NCI-H345 treated with DMSO at 0.1 percent for 48 hours (cell line): ENCODE data around the gene FLACC1.

Experiments used
- DNase-seq: peaks from one replicate; lab custom pipeline; 2025; ENCODE audit not compliant: unreplicated experiment; lab: John Stamatoyannopoulos, UW

FLACC1 gene

DNA sequence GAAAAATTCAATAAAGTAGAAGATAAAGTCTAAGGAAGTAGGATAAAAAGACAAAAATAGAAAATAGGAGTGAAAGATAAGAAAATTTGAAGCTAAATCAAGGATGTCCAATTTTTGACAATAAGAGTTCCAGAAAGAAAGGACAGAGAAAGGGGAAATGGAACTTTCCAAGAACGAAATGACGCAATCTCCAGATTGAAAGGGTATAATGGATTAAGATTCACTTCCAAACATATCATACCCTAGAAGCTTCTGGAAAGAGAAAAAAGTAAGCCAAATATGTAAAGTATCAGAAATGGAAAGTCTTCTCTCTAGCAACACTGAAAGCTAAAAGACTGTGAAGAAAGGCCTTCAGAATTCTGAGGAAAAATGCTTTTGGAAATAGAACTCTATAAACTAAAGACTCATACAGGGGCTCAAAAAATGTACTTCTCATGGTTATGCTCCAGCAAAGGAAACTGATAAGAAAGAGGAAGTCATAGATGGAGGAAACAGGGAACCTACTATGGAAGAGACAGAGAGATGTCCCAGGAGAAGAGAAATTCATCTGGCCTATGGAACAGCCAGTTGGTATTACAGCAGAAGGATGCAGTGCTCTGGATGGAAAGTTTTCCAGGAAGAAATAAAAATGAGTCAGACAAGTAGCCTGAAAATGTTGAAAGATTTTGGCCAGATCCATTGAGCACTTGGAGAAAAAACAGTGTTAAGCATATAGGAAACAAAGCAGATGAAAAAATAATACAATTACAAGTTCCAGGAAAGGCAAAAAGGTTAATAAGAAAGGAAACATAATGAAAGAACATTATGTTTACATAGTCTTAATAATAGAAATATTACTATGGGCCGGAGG, 76.7 kb downstream of the FLACC1 start:
- no peak for DNase-seq

DNA sequence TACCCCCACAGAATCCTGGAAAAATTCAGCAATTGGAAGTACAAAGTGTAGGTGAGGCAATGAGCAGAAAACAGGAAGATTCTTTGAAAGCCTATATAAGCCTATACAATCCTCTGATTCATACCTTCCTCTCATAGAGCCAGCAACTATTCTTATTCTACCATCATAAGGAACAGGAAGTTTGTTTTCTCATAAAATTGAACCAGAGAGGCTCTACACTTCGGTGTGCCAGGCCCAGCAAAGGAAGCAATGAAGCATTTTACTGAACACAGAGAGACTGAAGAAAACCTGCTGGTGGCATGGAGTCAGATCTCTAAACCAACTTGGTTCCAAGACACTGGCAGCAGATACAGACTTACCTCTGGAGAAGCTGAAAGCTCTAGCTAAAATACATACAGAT, 78.1 kb downstream of the FLACC1 start:
- no peak for DNase-seq

DNA sequence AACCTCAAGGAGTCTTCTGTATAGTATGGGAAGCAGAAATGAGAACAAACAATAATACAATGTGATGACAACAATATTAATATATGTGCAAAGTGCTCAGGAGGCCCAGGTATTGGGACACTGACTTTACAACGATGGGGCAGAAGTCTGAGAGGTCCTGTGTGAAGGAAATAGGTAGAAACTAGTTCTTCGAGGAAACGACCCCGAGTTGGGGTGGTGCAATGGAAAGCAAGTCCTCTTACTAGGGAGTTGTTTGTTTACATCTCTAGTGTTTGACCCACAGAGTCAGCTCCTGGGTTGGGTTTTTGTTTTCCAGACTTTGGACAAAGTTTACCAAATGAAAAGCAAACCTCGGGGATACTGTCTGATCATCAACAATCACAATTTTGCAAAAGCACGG, 80.6 kb downstream of the FLACC1 start:
- DNase-seq: no peak

DNA sequence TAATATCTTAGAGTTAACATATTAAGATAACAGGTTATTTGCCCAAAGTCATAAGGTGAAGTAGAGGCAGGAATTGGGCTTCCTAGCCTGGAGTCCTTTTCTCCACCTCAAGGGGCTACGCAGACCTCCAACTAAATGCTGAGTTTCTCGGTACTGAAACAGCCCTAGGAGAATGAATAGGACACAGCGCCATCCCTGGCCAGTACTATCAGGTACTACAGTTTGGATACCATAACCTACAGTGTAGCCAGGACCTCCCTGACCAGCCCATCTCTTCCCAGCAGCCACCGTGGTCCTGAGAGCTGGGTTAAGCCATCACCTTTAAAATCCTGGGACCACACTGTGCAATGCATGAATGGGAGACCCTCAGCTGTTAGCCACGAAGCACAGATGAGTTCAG, 81.2 kb downstream of the FLACC1 start:
- DNase-seq: no peak

DNA sequence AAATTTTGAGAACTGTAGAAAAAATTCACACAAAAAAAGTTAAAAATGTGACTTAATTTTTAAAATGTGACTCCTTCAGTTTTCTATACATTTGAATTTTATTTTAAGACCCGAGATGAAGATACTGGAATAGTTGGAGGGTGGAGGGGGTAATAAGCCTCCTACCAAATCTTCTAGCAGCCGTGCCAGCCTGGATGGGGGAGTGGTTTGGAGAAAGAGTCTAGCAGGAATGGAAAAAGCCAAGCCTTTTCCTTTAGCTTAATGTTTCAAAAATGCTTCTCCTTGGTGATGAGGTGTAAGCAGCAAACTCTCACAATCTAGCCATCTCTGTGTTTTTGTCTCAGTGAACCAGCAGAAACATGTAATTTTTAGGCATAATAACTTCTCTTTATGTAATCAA, 82.1 kb downstream of the FLACC1 start:
- no peak for DNase-seq

DNA sequence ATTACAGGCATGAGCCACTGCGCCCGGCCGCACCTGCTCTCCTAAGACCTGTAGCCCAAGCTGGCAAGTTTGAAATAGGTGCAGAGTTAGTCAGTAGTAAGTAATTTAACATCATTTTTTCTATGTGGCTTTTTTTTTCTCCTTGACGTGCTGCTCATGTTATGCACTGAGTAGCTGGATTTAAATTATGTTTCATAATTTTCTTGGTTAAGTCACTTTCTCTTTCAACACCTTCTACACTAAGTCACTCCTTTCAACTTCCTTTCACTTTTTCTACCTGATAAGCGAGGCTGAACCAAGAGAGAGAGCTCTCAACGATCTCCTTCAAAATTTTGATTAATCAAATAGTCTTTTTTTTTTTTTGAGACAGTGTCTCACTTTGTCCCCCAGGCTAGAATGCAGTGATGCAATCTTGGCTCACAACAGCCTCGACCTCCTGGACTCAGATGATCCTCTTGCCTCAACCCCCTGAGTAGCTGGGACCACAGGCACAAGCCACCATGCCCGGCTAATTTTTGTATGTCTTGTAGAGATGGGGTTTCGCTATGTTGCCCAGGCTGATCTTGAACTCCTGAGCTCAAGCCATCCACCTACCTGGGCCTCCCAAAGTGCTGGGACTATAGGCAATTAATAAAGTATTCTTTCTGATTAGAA, 83.7 kb downstream of the FLACC1 start:
- DNase-seq: no peak

DNA sequence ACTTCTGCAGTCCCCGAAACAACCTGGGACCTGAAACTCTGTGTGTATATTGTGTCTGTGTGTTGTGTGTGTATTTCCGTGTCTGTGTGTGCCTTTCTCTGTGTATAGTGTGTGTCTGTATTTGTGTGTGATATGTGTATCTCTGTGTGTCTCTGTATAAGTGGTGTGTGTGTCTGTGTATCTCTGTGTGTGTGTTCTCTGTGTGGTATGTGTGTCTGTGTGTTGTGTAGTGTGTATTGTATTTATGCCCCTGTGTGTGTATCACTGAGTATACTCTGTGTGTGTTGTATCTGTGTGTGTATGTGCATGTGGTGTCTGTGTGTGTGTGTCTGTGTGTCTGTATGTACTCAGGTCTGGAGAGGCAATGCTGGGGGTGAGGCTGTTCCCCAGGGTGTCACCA, 85.2 kb downstream of the FLACC1 start:
- no peak for DNase-seq

DNA sequence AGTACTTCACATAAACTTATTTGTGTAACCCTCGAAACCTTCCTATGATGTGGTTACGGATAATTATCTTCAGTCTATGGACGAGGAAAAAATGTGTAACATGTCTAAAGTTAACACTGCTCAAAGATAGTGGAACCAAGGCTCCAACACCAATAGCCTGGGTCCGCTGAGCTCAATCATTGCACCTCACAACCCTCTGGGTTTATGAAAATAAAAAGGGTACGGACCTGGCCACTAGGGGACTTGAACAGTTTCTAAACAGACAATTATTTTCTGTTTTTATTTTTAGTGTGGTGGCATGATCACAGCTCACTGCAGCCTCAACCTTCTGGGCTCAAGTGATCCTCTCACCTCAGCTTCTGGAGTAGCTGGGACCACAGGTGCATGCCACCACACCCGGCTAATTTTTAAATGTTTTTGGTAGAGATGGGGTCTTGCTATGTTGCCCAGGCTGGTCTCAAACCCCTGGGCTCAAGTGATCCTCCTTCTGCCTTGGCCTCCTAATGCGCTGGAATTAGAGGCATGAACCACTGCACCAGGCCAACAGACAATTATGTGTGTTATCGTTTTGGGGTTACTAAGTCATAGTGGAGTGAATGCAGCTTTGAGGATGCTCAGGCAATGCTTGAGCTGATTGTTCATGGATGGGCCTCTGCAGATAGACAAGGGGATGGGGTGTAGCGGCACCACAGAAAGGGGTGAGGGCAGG, 86.7 kb downstream of the FLACC1 start:
- no peak for DNase-seq

DNA sequence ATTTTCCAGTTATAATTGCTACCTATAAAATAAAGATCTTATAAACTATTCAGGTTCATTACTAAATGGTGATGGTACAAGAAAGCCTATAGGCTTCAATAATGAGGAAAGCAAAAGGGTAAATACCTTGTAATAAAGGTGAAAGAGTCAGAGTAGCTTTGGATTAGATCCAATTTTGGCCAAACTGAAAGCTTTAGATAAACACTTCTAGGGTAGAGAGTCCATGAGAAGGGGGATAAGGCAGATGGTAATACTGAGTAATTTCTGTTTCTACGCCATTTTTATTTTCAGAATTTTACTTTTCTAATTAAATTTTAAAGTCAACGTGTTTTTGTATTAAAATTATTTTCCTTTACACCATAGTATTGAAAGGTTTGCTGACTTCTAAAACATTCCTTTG, 87.4 kb downstream of the FLACC1 start:
- no peak for DNase-seq

DNA sequence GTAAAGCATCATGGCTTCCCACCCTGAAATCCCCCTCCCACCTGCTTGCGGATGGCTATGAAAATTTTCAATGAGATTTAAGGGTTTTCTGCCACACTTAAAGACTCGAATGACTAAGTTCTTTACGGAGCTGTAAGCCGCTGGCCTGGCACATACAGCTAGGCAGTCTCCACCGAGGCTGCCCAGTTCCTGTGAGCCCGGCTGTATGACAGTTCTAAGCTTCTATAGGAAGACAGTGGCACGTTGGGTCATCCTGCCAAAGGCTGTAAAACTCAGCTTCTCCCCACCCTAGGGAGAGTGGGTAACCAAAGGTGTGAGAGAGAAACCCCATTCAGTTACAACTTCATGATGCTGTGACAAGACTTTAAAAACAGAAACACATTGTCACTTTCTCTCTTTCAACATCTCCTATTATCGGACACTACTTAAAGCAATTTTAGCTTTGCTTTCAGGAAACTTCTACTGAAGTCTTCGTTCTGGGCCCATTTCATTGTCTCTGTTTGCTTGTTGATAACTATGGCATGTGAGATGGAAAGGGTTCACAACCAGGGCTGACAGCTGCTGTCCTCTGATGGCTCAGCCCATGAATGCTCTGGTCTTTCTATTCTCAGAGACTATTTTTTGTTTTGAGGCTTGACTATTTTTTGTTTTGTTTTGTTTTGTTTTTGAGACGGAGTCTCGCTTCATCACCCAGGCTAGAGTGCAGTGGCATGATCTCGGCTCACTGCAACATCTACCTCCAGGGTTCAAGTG, 89.7 kb downstream of the FLACC1 start:
- no peak for DNase-seq

DNA sequence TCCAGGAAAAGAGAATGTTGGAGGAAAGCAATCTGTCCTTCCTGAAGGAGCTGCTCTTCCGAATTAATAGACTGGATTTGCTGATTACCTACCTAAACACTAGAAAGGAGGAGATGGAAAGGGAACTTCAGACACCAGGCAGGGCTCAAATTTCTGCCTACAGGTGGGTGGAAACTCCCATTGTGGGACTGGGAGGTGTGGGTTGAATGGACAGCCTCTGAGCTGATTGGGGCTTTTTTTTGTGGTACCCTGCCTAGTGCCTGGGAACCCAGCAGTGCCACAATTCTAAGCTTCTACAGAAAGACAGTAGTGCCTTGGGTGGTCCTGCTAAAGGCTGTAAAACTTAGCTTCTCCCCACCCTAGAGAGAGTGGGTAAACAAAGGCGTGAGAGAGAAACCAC, 90.5 kb downstream of the FLACC1 start:
- DNase-seq: no peak

DNA sequence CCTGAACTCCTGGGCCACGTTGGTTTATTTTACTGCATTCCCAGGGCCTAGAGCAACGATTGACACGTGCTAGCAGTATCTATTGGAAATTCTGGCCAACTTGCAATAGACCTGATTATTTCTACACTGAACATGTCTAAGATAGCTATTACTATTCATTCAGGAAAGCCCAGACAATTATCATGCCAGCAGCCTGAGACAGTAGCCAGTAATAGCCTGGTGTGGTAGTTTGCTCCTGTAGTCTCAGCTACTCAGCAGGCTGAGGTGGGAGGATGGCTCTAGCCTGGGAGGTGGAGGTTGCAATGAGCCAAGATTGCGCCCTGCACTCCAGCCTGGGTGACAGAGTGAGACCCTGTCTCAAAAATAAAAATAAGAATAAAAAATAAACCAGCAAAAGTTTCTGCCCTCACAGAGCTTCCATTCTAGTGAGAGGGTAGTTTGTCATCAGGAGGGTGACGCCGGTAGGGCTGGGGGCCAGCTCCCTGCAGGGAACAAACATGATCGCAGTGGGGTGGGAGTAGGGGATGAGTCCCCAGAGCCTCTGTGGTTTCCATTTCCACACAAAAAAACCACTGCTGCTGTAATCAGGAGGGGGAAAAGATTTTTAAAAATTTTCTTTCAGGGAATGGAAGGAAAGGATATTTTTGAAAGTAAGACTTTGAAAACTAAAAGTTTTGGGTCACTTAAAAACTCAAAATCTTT, 92.5 kb downstream of the FLACC1 start:
- DNase-seq: no peak

DNA sequence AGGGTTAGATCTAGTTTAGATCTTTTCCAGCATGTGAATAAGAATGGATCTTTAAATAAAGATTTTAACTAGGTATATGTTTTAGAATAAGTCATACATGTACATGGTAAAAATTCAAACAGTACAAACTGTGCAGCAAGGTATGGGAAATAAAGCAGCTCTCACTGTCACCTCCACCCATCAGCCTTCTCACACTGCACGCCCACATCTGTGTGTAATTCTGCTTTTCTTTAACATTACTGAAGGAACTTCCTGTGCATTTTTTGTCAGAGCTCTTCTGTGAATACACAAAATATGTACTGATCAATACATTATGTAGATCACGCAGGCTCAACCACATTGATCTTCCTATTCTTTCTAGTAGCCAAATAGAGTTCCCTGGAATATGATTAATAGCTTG, 93.4 kb downstream of the FLACC1 start:
- DNase-seq: no peak

DNA sequence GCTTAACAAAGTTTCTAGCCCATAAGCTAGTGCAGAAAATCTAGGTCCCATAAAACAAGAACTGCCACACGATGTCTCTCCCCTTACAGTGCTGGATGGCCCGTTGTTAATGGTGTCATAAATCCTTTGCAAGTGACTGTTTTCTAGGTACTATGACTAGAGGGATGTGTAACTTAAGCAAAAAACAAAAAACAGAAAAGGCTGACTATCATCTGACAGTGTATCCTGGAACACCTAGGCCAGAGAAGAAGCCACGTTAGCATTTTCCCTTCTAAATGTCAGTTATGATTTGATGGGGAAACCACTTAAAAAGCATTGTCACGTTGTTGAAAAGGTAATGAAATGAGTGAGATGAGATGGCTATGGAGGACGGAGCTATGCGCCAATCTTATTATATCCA, 94.4 kb downstream of the FLACC1 start:
- no peak for DNase-seq

DNA sequence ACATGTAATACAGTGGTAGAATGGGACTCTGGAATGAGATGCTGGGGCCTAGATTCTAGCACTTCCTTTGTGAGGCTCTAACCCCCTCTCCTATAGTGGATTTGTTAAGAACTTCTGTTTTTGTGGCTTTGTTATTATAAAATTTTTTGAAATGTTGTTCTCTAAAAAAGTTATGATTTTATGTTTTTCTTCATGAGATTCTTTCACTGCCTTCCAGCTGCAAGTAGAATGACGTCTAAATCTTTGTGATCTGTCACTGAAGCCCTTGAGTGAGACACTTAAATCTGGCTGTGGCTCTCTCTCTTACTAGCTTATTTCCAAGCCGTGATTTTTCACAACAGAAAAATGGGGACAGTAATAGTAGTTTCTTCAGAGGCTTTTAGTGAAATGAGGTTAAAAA, 95.2 kb downstream of the FLACC1 start:
- no peak for DNase-seq

DNA sequence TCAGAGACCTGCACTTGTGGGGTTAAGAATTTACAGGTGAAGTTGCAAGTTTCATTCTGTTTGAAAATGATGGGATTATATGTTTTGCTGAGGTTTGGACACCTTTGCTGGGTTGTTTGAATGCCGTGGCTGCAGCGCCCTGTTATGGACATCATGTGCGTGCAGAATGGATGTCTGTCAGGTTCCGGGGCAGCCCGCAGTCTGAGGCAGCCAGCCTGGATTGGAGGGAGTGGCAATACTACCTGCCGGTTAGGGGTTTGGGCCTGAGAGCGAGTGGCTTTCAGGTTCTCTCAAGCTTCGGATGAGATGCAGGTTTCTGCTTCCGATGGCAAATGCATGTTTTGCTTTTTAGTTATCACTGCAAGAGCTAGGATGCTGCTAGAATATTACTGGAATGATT, 95.7 kb downstream of the FLACC1 start:
- no peak for DNase-seq

DNA sequence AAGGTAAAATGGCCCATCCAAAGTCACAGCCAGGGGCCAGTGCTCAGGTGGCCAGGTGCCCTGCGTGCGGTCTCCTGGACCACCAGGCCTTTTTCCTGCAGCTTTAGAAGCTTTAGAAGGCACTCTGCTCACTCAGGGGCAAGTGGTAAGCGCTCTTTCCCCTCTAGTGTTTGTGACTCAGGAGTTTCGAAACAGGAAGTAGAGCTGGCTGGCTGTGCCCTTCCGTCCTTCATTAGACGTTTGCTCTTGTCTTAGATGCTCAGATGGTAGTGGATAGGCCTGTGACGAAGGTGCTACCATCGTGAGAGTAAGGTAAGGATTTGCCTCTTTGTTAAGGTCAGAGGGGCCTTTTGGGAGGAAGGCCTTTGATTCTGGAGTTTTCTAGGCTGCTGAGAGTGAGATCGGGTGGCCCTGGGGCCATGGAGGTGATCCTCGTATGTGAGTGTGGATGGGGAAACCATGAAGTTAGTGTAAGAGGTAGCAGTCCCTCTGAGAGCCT, 96.8 kb downstream of the FLACC1 start, which contains the start of gene CASP8:
TSS of gene CASP8 (plus strand) at position 235 of the 499 bp plus-strand sequence. CDS start 5,951 bp downstream, outside the sequence.
- no peak for DNase-seq

DNA sequence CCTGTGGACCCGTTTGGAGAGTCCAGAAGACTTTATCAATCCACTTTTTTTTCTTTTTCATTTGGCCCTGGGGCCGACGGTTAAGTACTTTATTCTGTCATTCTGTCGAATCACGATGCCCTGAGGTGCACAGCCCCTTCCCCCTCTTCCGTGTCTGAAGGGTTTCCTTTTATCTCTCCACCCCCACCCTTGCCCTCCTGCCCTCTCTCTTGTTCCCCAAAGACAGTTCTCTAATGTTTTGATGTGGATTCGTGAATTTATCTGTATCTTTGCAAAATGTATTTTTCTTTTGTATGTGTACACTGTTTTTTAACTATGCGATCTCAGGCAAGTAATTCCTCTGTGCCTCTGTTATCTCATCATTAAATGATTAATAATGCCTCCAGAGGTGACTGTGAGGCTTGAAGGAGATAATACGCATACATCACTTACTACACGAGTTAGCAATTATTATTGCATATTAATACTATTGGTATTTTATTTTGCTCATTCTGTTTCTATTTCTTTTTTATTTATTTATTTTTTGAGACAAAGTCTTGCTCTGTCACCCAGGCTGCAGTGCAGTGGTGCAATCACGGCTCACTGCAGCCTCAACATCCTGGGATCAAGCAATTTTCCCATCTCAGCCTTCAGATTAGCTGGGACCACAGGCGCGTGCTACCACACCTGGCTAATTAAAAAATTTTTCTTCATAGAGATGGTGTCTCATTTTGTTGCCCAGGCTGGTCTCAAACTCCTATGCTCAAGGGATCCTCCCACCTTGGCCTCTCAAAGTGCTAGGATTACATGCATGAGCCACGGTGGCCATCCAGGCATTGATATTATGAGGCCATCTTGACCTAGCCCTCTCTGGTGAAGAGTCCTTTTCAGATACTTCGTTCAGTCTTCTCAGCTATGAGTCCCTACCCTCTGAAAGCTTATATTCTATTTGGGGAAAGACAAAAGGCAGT, 98.2 kb downstream of the FLACC1 start:
- DNase-seq: no peak

DNA sequence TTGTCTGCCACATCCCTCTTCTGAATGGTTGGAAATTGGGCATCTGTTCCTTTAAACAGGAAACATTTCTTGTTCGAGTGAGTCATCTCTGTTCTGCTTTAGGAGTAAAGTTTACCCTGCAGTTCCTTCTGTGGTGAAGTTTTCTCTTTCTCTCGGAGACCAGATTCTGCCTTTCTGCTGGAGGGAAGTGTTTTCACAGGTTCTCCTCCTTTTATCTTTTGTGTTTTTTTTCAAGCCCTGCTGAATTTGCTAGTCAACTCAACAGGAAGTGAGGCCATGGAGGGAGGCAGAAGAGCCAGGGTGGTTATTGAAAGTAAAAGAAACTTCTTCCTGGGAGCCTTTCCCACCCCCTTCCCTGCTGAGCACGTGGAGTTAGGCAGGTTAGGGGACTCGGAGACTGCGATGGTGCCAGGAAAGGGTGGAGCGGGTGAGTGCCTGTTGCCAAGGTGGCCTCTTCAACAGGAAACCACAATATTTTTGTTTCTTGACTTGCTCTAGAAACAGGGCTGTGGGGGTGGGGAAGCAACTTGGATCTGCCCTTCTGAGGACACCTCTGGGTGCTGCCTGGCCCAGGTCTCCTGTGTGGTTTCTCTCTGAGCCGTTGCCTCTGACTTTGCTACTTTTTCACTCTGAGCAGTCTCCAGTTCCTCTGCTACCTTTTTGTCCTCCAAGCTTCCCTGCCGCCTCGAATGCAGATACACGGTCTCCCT, 99.0 kb downstream of the FLACC1 start:
- DNase-seq: no peak
